ENCODE data around the gene CFAP46. TPM values are rescaled to one million over a fixed set of nuclear protein-coding genes. Genes with fewer than 3 reads are reported as not detected.

The CFAP46 gene
- total RNA-seq, 1 experiment from 2014 or later, result 1.6 TPM

DNA sequence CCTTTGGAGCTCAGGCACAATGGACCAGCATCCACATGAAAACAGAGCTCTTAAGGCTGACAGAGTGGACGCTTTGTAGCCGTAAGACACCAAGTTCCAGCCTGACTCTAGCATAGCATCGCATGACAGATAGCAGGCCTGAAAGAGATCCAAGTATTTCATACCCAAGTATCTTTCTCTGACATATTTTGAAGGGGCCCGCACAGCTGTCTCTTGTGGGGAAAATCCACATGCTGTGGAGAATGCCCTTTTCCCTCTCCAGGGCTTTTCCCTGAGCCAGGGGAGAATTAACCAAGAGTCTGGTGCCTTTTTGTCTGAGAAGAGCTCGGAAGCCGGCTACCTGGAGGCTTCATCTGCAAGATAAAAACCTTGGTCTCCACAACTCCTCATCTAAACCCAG lies 51.0 kb downstream of the CFAP46 start:
- intact Hi-C loops (cut with micrococcal nuclease; ENCODE audit: unreplicated experiment), result no loop called here
- H3K27me3 ChIP-seq (ENCODE audit: control insufficient read depth, insufficient read depth, low read length), result peaks cover 26% of the 10 kb centered on the region

DNA sequence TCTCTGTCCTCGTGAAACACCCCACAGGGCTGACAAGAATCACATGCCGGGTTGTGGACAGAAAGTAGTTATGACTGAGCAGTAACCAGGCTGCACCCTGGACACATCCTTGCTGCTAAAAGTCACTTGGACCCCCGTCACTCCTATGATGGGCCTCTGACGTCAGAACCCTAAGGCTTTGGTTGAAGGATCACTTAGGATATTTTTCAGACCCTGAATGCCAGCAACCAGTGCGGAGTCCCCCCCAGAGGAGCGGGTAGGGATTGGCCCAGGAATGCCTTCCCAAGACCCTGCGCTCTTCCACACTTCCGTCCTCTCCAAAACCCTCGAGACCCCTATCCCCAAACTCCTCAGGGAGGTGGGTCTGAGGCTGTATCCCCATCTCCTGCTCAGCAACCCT lies 52.1 kb downstream of the CFAP46 start:
- ATAC-seq (no peak), DNase-seq (ENCODE audit: low read depth, low spot score) (no peak)
- Histone ChIP-seq H3K36me3 (ENCODE audit: control insufficient read depth, insufficient read depth, low read length) (no peaks in the 10 kb centered on the region), H3K4me3 (ENCODE audit: low read depth in 2 of 2, low read length in 2 of 2) (no peak overlapping the region), H3K27me3 (ENCODE audit: control insufficient read depth, insufficient read depth, low read length) (peaks cover 24% of the 10 kb centered on the region), H3K4me1 (ENCODE audit: control insufficient read depth, insufficient read depth, low read length) (no peaks in the 10 kb centered on the region), H3K27ac (ENCODE audit: low read length) (no peak overlapping the region), H3K9me3 (ENCODE audit: control insufficient read depth, insufficient read depth, low read depth, low read length) (no peaks in the 10 kb centered on the region)
- no TSS peak for BruUV-seq (replicated peaks)
- ChIA-PET CTCF (no interaction called here), POLR2A (no interaction called here)
- in situ Hi-C loops (cut with HindIII; ENCODE audit: low pct_unique_long_range_greater_than_20kb, low sequenced_read_pairs) (no loop called here), intact Hi-C loops (cut with micrococcal nuclease; ENCODE audit: unreplicated experiment) (no loop called here)
- TF ChIP-seq, protein P1, sequence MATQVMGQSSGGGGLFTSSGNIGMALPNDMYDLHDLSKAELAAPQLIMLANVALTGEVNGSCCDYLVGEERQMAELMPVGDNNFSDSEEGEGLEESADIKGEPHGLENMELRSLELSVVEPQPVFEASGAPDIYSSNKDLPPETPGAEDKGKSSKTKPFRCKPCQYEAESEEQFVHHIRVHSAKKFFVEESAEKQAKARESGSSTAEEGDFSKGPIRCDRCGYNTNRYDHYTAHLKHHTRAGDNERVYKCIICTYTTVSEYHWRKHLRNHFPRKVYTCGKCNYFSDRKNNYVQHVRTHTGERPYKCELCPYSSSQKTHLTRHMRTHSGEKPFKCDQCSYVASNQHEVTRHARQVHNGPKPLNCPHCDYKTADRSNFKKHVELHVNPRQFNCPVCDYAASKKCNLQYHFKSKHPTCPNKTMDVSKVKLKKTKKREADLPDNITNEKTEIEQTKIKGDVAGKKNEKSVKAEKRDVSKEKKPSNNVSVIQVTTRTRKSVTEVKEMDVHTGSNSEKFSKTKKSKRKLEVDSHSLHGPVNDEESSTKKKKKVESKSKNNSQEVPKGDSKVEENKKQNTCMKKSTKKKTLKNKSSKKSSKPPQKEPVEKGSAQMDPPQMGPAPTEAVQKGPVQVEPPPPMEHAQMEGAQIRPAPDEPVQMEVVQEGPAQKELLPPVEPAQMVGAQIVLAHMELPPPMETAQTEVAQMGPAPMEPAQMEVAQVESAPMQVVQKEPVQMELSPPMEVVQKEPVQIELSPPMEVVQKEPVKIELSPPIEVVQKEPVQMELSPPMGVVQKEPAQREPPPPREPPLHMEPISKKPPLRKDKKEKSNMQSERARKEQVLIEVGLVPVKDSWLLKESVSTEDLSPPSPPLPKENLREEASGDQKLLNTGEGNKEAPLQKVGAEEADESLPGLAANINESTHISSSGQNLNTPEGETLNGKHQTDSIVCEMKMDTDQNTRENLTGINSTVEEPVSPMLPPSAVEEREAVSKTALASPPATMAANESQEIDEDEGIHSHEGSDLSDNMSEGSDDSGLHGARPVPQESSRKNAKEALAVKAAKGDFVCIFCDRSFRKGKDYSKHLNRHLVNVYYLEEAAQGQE (IDR thresholded peaks at IDR 0.05; ENCODE audit: insufficient read depth in 1 of 2, low read depth in 2 of 2, low read length in 1 of 2), result no peak
- TF ChIP-seq POLR2AphosphoS5 (IDR thresholded peaks at IDR 0.05; ENCODE audit: low read depth, low read length) (no peak), SIN3A (IDR thresholded peaks at IDR 0.05; ENCODE audit: borderline replicate concordance, insufficient read depth, low read depth, low read length) (no peak), TCF7L2 (IDR thresholded peaks at IDR 0.05; ENCODE audit: low read depth, low read length) (no peak)
- TF ChIP-seq, protein P2, sequence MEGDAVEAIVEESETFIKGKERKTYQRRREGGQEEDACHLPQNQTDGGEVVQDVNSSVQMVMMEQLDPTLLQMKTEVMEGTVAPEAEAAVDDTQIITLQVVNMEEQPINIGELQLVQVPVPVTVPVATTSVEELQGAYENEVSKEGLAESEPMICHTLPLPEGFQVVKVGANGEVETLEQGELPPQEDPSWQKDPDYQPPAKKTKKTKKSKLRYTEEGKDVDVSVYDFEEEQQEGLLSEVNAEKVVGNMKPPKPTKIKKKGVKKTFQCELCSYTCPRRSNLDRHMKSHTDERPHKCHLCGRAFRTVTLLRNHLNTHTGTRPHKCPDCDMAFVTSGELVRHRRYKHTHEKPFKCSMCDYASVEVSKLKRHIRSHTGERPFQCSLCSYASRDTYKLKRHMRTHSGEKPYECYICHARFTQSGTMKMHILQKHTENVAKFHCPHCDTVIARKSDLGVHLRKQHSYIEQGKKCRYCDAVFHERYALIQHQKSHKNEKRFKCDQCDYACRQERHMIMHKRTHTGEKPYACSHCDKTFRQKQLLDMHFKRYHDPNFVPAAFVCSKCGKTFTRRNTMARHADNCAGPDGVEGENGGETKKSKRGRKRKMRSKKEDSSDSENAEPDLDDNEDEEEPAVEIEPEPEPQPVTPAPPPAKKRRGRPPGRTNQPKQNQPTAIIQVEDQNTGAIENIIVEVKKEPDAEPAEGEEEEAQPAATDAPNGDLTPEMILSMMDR (IDR thresholded peaks at IDR 0.05), result no peak

More for the DNA sequence above, 51.0 kb downstream of the CFAP46 start:
- BruUV-seq (replicated peaks), result no TSS peak
- Histone ChIP-seq H3K36me3 (ENCODE audit: control insufficient read depth, insufficient read depth, low read length) (no peaks in the 10 kb centered on the region), H3K9me3 (ENCODE audit: control insufficient read depth, insufficient read depth, low read depth, low read length) (no peaks in the 10 kb centered on the region), H3K4me3 (ENCODE audit: low read depth in 2 of 2, low read length in 2 of 2) (no peak overlapping the region), H3K27ac (ENCODE audit: low read length) (no peak overlapping the region), H3K4me1 (ENCODE audit: control insufficient read depth, insufficient read depth, low read length) (no peaks in the 10 kb centered on the region)
- DNase-seq (ENCODE audit: low read depth, low spot score), result no peak
- in situ Hi-C loops (cut with HindIII; ENCODE audit: low pct_unique_long_range_greater_than_20kb, low sequenced_read_pairs), result no loop called here
- ATAC-seq, result no peak
- POLR2A ChIA-PET, result no interaction called here
- CTCF ChIA-PET, result no interaction called here
- no peak for TF ChIP-seq TCF7L2 (IDR thresholded peaks at IDR 0.05; ENCODE audit: low read depth, low read length)
- TF ChIP-seq, protein P2 (IDR thresholded peaks at IDR 0.05), result no peak
- TF ChIP-seq, protein P1 (IDR thresholded peaks at IDR 0.05; ENCODE audit: insufficient read depth in 1 of 2, low read depth in 2 of 2, low read length in 1 of 2), result no peak
- TF ChIP-seq SIN3A (IDR thresholded peaks at IDR 0.05; ENCODE audit: borderline replicate concordance, insufficient read depth, low read depth, low read length), result no peak
- TF ChIP-seq POLR2AphosphoS5 (IDR thresholded peaks at IDR 0.05; ENCODE audit: low read depth, low read length), result no peak

All from Panc1 (cell line).